ELR (cell line): ENCODE measurements around the gene CLDN15.
A peak's percentile ranks its signal among the peaks of the same experiment; 100 is the strongest.

Experiments used
- DNase-seq: peaks from one replicate; pipeline ENCODE4 v3.0.0-alpha.2; 2015; ENCODE audit warnings: low read depth

The CLDN15 gene

DNA sequence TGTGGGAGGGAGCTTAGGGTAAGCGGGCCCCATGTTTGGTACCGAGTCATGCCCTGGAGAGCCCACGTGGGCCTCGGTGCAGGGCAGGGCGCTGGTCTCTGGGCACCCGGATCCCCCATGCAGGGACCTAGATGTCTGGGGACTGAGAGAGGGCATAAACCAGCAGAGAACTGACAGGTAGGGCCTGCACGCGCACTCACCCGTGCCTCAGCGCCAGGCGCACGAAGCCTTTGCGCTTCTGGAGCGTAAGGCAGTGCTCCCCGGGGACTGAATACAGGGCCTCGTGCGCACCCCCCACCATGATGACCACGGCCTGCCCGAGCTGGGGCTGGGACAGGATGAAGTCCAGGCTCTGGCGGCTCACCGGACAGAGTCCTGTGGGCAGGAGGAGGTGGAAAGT is 39.6 kb downstream of the CLDN15 start:
- no peak for DNase-seq

DNA sequence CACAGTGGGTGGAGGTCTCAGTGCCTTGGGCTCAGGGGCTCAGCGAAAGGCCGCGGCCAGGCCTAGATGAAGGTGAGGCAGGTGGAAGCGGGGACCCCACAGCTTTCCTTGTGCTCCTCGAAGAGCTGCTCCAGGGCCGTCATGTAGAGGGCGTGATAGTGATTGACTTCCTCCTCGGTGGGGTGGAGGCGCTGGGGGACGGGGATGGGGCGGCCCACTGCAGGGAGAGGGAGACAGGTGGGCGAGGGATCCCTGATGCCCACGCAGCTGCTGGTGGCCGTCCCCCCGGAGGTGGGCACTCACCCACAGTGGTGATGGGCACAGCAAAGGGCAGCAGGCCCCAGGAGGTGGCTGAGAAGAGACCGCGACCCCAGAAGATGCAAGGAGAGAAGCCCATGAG is 41.7 kb downstream of the CLDN15 start:
- no peak for DNase-seq

DNA sequence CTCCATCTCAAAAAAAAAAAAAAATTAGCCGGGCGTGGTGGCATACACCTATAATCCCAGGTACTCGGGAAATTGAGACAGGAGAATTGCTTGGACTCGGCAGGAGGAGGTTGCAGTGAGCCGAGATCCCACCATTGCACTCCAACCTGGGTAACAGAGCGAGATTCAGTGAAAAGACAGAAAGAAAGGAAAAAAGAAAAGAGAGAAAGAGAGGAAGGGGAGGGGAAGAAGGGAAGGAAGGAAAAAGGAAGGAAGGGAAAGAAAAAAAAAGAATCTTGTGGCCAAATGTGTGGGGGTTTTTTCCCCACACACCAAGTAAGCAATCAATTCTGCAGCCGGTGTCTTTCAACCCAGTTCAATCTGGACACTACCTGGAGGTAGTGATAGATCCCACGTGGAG is 48.5 kb downstream of the CLDN15 start:
- DNase-seq: no peak

DNA sequence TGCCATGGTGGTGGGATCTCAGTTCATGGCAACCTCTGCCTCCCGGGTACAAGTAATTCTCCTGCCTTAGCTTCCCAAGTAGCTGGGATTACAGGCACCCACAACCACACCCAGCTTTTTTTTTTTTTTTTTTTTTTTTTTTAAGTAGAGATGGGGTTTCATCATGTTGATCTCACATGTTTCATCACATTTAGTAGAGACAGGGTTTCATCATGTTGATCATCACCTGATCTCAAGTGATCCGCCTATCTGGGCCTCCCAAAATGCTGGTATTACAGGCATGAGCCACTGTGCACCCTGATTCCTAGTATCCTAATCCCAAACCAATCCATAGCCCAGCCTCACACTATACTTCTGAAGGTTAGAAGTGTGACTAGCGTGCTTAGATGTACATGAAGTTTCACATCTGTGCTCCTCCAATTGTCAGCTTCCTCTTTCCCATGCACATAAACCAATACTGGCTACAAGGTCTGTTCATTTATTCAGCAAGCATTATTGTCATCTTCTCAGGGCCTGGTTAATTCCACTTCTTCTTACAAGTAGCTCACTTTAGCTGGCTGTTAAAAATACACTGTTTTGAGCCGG is 50.7 kb downstream of the CLDN15 start:
- DNase-seq: no peak

- DNase-seq: no peak
These were observed 51.4 kb downstream of the CLDN15 start for GRCh38 chr7:101186194-101186593.

- peak; percentile 66 for DNase-seq
These were observed 52.3 kb downstream of the CLDN15 start for GRCh38 chr7:101185258-101185839.
